ENCODE data around the gene PCLAF.

DNA sequence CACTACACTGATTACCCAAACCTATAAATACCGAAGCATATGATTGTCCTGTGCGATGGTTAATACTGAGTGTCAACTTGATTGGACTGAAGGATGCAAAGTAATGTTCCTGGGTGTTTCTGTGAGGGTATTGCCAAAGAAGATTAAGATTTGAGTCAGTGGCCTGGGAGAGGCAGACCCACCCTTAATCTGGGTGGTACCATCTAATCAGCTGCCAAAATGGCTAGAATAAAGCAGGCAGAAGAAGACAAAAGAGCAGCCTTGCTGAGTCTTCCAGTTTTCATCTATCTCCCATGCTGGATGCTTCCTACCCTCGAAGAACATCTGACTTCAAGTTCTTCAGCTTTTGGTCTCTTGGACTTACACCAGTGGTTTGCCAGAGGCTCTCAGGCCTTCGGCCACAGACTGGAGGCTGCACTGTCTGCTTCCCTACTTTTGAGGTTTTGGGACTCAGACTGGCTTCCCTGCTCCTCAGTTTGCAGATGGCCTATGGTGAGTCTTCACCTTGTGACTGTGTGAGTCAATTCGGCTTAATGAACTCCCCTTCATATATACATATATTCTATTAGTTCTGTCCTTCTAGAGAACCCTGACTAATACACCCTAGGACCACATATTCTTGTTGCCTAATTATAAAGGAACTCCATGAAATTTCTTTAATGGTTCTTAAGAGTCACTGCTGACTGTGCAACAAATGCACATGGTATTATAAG, 56.9 kb downstream of the PCLAF start:
- TF ChIP-seq CTCF (IDR thresholded peaks at IDR 0.05; ENCODE audit: low read depth, low read length, poor library complexity, severe bottlenecking) (no peak), EZH2phosphoT487 (IDR thresholded peaks at IDR 0.05; ENCODE audit: borderline replicate concordance, low read length) (no peak)
